HFFc6 (cell line): ENCODE data around the gene FHIT. TPM values are rescaled to one million over a fixed set of nuclear protein-coding genes. Genes with fewer than 3 reads are reported as not detected.

Experiments used
- DNase-seq: peaks from one replicate; pipeline ENCODE4 v3.0.0-alpha.2; 2018
- H3K27ac Mint-ChIP-seq: 2 replicates; pipeline ENCODE4 v1.8.0; 2020; ENCODE audit warnings: mild to moderate bottlenecking, mixed read lengths
- H3K27me3 Mint-ChIP-seq: 2 replicates; pipeline ENCODE4 v1.8.0; 2021; ENCODE audit warnings: mild to moderate bottlenecking, moderate library complexity, mixed read lengths; ENCODE audit not compliant: insufficient read depth
- H3K36me3 Mint-ChIP-seq: 2 replicates; pipeline ENCODE4 v1.8.0; 2021; ENCODE audit warnings: low read depth, mixed read lengths
- H3K4me1 Mint-ChIP-seq: 2 replicates; pipeline ENCODE4 v1.8.0; 2020; ENCODE audit warnings: low read depth, mixed read lengths
- H3K4me3 Mint-ChIP-seq: 2 replicates; pipeline ENCODE4 v1.8.0; 2020; ENCODE audit warnings: mild to moderate bottlenecking, moderate library complexity, mixed read lengths
- H3K9me3 Mint-ChIP-seq: 2 replicates; pipeline ENCODE4 v1.8.0; 2020; ENCODE audit warnings: mild to moderate bottlenecking, mixed read lengths
- CTCF ChIP-seq: fragments of 200-600 bp; sonication (generic); IDR thresholded peaks from 2 replicates; pipeline ENCODE4 v1.5.0; 2021; ENCODE audit warnings: antibody characterized with exemption, mild to moderate bottlenecking
- total RNA-seq, 6 experiments: library from RNA; stranded (reverse); fragmentation: NEBNext Ultra II Directional; extraction: Animal tissue kit (Norgen Biotek cat#: 25700); gene quantifications; 2 replicates in 1 of 6; 3 replicates in 5 of 6; pipeline ENCODE4 v1.2.3, GENCODE V29; 2021

The FHIT gene
- total RNA-seq, 6 experiments from 2014 or later = 0.33 to 0.38 TPM; not detected in 4

- Mint-ChIP-seq H3K36me3 (no peaks in the 10 kb centered on the region), H3K9me3 (peaks cover 22% of the 10 kb centered on the region), H3K4me3 (no peak overlapping the region), H3K4me1 (no peaks in the 10 kb centered on the region), H3K27me3 (peaks cover 5% of the 10 kb centered on the region; the same call in 1 of the 2 replicates), H3K27ac (no peak overlapping the region)
- TF ChIP-seq CTCF = no peak
- no peak for DNase-seq
Observed at GRCh38 chr3:60402931-60403330, 848.3 kb downstream of the FHIT start.

GRCh38 chr3:60399861-60400845, 851.1 kb downstream of the FHIT start:
- Mint-ChIP-seq H3K27me3 (peaks cover 5% of the 10 kb centered on the region), H3K9me3 (peaks cover 20% of the 10 kb centered on the region), H3K4me1 (no peaks in the 10 kb centered on the region), H3K27ac (no peak overlapping the region), H3K4me3 (no peak overlapping the region), H3K36me3 (no peaks in the 10 kb centered on the region)
- no peak for TF ChIP-seq CTCF
- DNase-seq = no peak

- Mint-ChIP-seq H3K9me3 (peaks cover 19% of the 10 kb centered on the region), H3K27me3 (peaks cover 5% of the 10 kb centered on the region), H3K27ac (no peak overlapping the region), H3K36me3 (no peaks in the 10 kb centered on the region), H3K4me3 (no peak overlapping the region), H3K4me1 (no peaks in the 10 kb centered on the region)
- TF ChIP-seq CTCF = no peak
- DNase-seq = no peak
Observed at GRCh38 chr3:60399292-60399691, 852.0 kb downstream of the FHIT start.

DNA sequence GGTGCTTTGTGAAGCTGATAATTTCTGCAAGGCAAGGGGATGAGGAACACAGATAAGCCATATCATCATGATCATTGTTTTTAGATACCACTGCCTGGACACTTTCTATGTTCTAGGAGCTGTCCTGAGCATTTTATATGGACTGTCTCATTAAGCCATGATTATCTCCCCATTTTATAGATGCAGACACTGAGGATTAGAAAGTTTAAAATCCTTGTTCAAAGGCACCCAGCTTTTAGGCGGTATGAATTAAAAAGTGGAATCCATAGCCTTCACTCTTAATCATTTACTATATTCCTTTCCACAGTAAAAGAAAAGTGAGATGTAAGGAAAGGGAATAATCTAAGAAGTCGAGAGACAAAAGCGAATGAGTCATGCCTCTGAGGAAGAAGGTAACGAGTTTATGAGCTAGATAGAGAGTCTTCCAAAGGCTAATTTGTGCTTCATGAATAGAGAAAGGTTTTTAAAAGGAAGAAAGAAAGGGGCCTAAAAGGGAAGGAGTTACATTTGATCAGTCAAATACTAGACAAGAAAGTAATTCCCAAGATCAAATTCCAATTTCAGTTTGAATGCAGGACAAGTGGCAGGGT, 856.0 kb downstream of the FHIT start:
- Mint-ChIP-seq H3K4me1 (no peaks in the 10 kb centered on the region), H3K4me3 (no peak overlapping the region)

DNA sequence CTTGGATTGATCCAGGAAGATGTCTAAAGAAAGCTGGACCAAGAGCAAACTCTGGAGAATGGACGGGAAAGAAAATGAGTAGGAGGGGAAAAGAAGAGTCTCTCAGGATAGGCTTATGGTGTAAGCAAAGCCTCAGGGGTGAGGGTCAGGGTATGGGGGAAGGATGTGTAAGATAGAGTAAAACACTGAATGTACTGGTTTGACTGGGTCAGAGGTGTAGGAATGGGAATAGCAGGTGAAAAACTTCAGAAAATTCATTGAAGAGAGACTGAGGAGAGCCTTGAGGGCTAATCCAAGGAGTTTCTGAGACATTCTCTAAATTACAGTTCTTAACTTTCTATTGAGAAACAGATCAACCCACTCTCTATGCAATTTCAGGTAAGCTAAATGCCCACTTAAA, 857.3 kb downstream of the FHIT start:
- DNase-seq = no peak
- Mint-ChIP-seq H3K9me3 (peaks cover 19% of the 10 kb centered on the region; the same call in 1 of the 2 replicates), H3K27ac (no peak overlapping the region), H3K4me3 (no peak overlapping the region), H3K36me3 (no peaks in the 10 kb centered on the region), H3K4me1 (no peaks in the 10 kb centered on the region), H3K27me3 (no peaks in the 10 kb centered on the region; the same call in none of the 2 replicates)
- no peak for TF ChIP-seq CTCF

More for the DNA sequence above, 856.0 kb downstream of the FHIT start:
- TF ChIP-seq CTCF = no peak
- Mint-ChIP-seq H3K27me3 (peaks cover 3% of the 10 kb centered on the region), H3K27ac (no peak overlapping the region), H3K36me3 (no peaks in the 10 kb centered on the region), H3K9me3 (peaks cover 17% of the 10 kb centered on the region)
- no peak for DNase-seq
